ENCODE measurements around the gene WWOX. TPM values are rescaled to one million over a fixed set of nuclear protein-coding genes. Genes with fewer than 3 reads are reported as not detected.

Gene WWOX
- total and polyA plus RNA-seq, 2 of the 8 experiments (the other 6 are each of a cell fraction or from before 2014, with no cell fraction given), result 5.4 to 16.7 TPM

- Histone ChIP-seq H3K79me2 (ENCODE audit: control insufficient read depth in 1 of 2, insufficient read depth in 2 of 2, low read length in 2 of 2) (no peaks in the 10 kb centered on the region), H2BK5ac (ENCODE audit: low read depth, low read length) (no peak overlapping the region), H3K9me3 (ENCODE audit: insufficient read depth in 2 of 2, low read depth in 1 of 2, low read length in 1 of 2) (no peaks in the 10 kb centered on the region; a peak in 1 of 4 replicates), H4K91ac (replicated peaks; ENCODE audit: insufficient read length, low read length) (no peak overlapping the region), H4K20me1 (replicated peaks in 1 of 2; ENCODE audit: control insufficient read depth in 1 of 2, insufficient read depth in 2 of 2, low read length in 2 of 2) (no peaks in the 10 kb centered on the region), H3K4me2 (ENCODE audit: insufficient read depth in 1 of 2, low read depth in 2 of 2, low read length in 2 of 2) (no peak overlapping the region), H3K14ac (ENCODE audit: insufficient read length) (no peak overlapping the region), H3K27me3 (replicated peaks in 1 of 4; ENCODE audit: control insufficient read depth in 3 of 4, extremely low read depth in 1 of 4, insufficient read depth in 3 of 4, low read length in 3 of 4) (no peaks in the 10 kb centered on the region), H2BK120ac (replicated peaks; ENCODE audit: low read depth, low read length) (no peak overlapping the region), H3K9ac (replicated peaks in 1 of 4; ENCODE audit: extremely low read depth in 1 of 4, low read depth in 3 of 4, low read length in 3 of 4) (no peak overlapping the region), H2AFZ (ENCODE audit: low read length) (no peak overlapping the region), H3K18ac (ENCODE audit: extremely low read depth, low read length) (no peak overlapping the region), H3K4ac (replicated peaks; ENCODE audit: insufficient read length, low read depth, low read length) (no peak overlapping the region), H2AK5ac (ENCODE audit: low read depth, low read length) (no peak overlapping the region), H4K8ac (ENCODE audit: extremely low read depth, insufficient read depth, low read length) (no peak overlapping the region), H3K4me3 (ENCODE audit: extremely low read depth in 1 of 4, insufficient read depth in 2 of 4, low read depth in 3 of 4, low read length in 4 of 4) (no peak overlapping the region), H4K5ac (ENCODE audit: insufficient read length, low read depth, low read length) (no peak overlapping the region), H3K27ac (ENCODE audit: low read depth, low read length) (no peak overlapping the region), H3K23ac (ENCODE audit: insufficient read length) (no peak overlapping the region), H2BK20ac (ENCODE audit: low read length) (no peak overlapping the region), H3K36me3 (ENCODE audit: control insufficient read depth in 2 of 4, insufficient read depth in 4 of 4, low read length in 3 of 4) (no peaks in the 10 kb centered on the region; a peak in 1 of 8 replicates), H2BK15ac (ENCODE audit: low read length) (no peak overlapping the region), H2BK12ac (ENCODE audit: low read depth, low read length) (no peak overlapping the region), H3K56ac (replicated peaks; ENCODE audit: insufficient read length, low read depth, low read length) (no peak overlapping the region), H3K23me2 (ENCODE audit: low read depth, low read length) (0 out of 2 replicates have a peak, but pooled peaks cover 2% of the 10 kb centered on the region), H3K4me1 (replicated peaks in 1 of 4; ENCODE audit: control insufficient read depth in 3 of 4, insufficient read depth in 4 of 4, low read length in 3 of 4) (peaks cover 2 to 10% (median 6%) of the 10 kb centered on the region in 4 experiments; a peak in 5 of 7 replicates), H3K79me1 (ENCODE audit: low read depth, low read length) (no peaks in the 10 kb centered on the region)
- DNase-seq (ENCODE audit: low read depth in 1 of 2, low spot score in 2 of 2) (no peak), FAIRE-seq (no peak)
- WGBS, 2 experiments (ENCODE audit: extremely low coverage in 1 of 2, insufficient coverage in 1 of 2, insufficient read length in 1 of 2, insufficient replicate concordance in 2 of 2, low coverage in 1 of 2, low lambda C conversion rate in 2 of 2, missing lambda C conversion rate in 1 of 2), result 88% methylated on average over 4 of the region's 4 CpGs; no CpG with 5 or more reads in 1 of the 2 experiments
- POLR2A ChIA-PET (ENCODE audit: partially characterized antibody), result no interaction called here
- TF ChIP-seq NANOG (IDR thresholded peaks at IDR 0.05; ENCODE audit: insufficient read depth, low read depth, low read length, poor library complexity, severe bottlenecking), result no peak
- no peak for TF ChIP-seq CEBPB (IDR thresholded peaks at IDR 0.05; ENCODE audit: low read depth, low read length)
- TF ChIP-seq CHD1 (IDR thresholded peaks at IDR 0.05; ENCODE audit: low read depth, low read length), result no peak
- TF ChIP-seq RAD21 (IDR thresholded peaks at IDR 0.05 in 1 of 2, conservative IDR thresholded peaks at IDR 0.05 in 1 of 2; ENCODE audit: low read depth in 2 of 2, low read length in 2 of 2), result no peak
- TF ChIP-seq CTCF (IDR thresholded peaks at IDR 0.05; ENCODE audit: control extremely low read depth in 1 of 3, insufficient read depth in 1 of 3, low read depth in 1 of 3, low read length in 3 of 3), result no peak
- TF ChIP-seq MAFK (IDR thresholded peaks at IDR 0.05; ENCODE audit: low read depth, low read length), result no peak
- CTCF ChIA-PET (ENCODE audit: partially characterized antibody), result no interaction called here
These were observed 804.4 kb downstream of the WWOX start for GRCh38 chr16:78903843-78904242.

All from H1 (cell line).